HG02884 (cell line): Measurements from ENCODE around the gene SLC9A9.

Experiments used
- ATAC-seq: cut with Tn5 transposase; IDR thresholded peaks from one replicate; pipeline ENCODE4 v1.9.1; 2021; ENCODE audit warnings: mild to moderate bottlenecking, moderate library complexity; ENCODE audit not compliant: unreplicated experiment

The SLC9A9 gene

GRCh38 chr3:143652118-143652517 lies 196.2 kb downstream of the SLC9A9 start:
- no peak for ATAC-seq

- no peak for ATAC-seq
Measured at GRCh38 chr3:143650827-143651226, 197.4 kb downstream of the SLC9A9 start.

GRCh38 chr3:143650120-143650519 lies 198.1 kb downstream of the SLC9A9 start:
- no peak for ATAC-seq

GRCh38 chr3:143648708-143649107 lies 199.6 kb downstream of the SLC9A9 start:
- no peak for ATAC-seq

GRCh38 chr3:143648218-143648617 lies 200.1 kb downstream of the SLC9A9 start:
- no peak for ATAC-seq

GRCh38 chr3:143644370-143645089 lies 203.7 kb downstream of the SLC9A9 start:
- ATAC-seq = no peak

- no peak for ATAC-seq
Measured at GRCh38 chr3:143643905-143644304, 204.4 kb downstream of the SLC9A9 start.

- no peak for ATAC-seq
Measured at GRCh38 chr3:143640774-143641173, 207.5 kb downstream of the SLC9A9 start.

- ATAC-seq = no peak
Measured at GRCh38 chr3:143637133-143637532, 211.1 kb downstream of the SLC9A9 start.

- ATAC-seq = no peak
Measured at GRCh38 chr3:143634991-143635390, 213.3 kb downstream of the SLC9A9 start.

- ATAC-seq = no peak
Measured at GRCh38 chr3:143634427-143634826, 213.8 kb downstream of the SLC9A9 start.

- no peak for ATAC-seq
Measured at GRCh38 chr3:143633816-143634215, 214.5 kb downstream of the SLC9A9 start.

GRCh38 chr3:143629726-143630125 lies 218.5 kb downstream of the SLC9A9 start:
- no peak for ATAC-seq

- no peak for ATAC-seq
Measured at GRCh38 chr3:143628971-143629370, 219.3 kb downstream of the SLC9A9 start.

- ATAC-seq = no peak
Measured at GRCh38 chr3:143627336-143627735, 220.9 kb downstream of the SLC9A9 start.

GRCh38 chr3:143619231-143619630 lies 229.0 kb downstream of the SLC9A9 start:
- no peak for ATAC-seq

- ATAC-seq = no peak
Measured at GRCh38 chr3:143617050-143617449, 231.2 kb downstream of the SLC9A9 start.

- ATAC-seq = no peak
Measured at GRCh38 chr3:143613226-143613625, 235.0 kb downstream of the SLC9A9 start.

GRCh38 chr3:143612541-143612940 lies 235.7 kb downstream of the SLC9A9 start:
- no peak for ATAC-seq

- ATAC-seq = no peak
Measured at GRCh38 chr3:143608966-143609365, 239.3 kb downstream of the SLC9A9 start.

- peak; percentile 31 for ATAC-seq
Measured at GRCh38 chr3:143605233-143605950, 242.9 kb downstream of the SLC9A9 start.

- peak; percentile 88 for ATAC-seq
Measured at GRCh38 chr3:143604402-143605185, 243.7 kb downstream of the SLC9A9 start.
